H1 (cell line): ENCODE results near the gene MINPP1. TPM values are rescaled to one million over a fixed set of nuclear protein-coding genes. Genes with fewer than 3 reads are reported as not detected.

Experiments used
- CTCF ChIA-PET: fragments of 300-600 bp; sonication (Branson Sonifier 250); formaldehyde crosslinking; loops from one replicate; lab custom pipeline; 2021; ENCODE audit not compliant: partially characterized antibody; lab: Charles Lee
- POLR2A ChIA-PET: fragments of 300-600 bp; sonication (Branson Sonifier 250); formaldehyde crosslinking; loops from one replicate; lab custom pipeline; 2021; ENCODE audit warnings: inconsistent platforms; ENCODE audit not compliant: partially characterized antibody; lab: Charles Lee
- DNase-seq, 2 experiments: peaks; one replicate each; pipeline versions ENCODE4 v3.0.0 to v3.0.0-alpha.2; 2010 to 2022; ENCODE audit warnings: low spot score in 2 of 2, low read depth in 1 of 2, mixed read lengths in 1 of 2
- FAIRE-seq: peaks from 2 replicates; lab custom pipeline; 2011; peaks lifted over from hg19 to GRCh38; lab: Jason Lieb, UNC
- H2AFZ ChIP-seq: 2 replicates; pipeline ENCODE4 v1.8.1; 2012; ENCODE audit warnings: low read length, inconsistent platforms
- H2AK5ac ChIP-seq: 2 replicates; pipeline ENCODE4 v1.6.1; 2013; ENCODE audit warnings: low read depth, low read length
- H2BK120ac ChIP-seq: replicated peaks from 2 replicates; pipeline ENCODE3; 2013; ENCODE audit warnings: low read depth, low read length, inconsistent platforms
- H2BK12ac ChIP-seq: 2 replicates; pipeline ENCODE4 v1.6.1; 2013; ENCODE audit warnings: low read depth, low read length
- H2BK15ac ChIP-seq: 2 replicates; pipeline ENCODE4 v1.6.1; 2013; ENCODE audit warnings: low read length
- H2BK20ac ChIP-seq: 2 replicates; pipeline ENCODE4 v1.6.1; 2013; ENCODE audit warnings: low read length
- H2BK5ac ChIP-seq: 2 replicates; pipeline ENCODE4 v1.6.1; 2013; ENCODE audit warnings: low read depth, low read length
- H3K14ac ChIP-seq: 2 replicates; pipeline ENCODE4 v1.6.1; 2013; ENCODE audit warnings: inconsistent platforms; ENCODE audit not compliant: insufficient read length
- H3K18ac ChIP-seq: 2 replicates; pipeline ENCODE4 v1.6.1; 2013; ENCODE audit warnings: low read length; ENCODE audit errors: extremely low read depth
- H3K23ac ChIP-seq: 2 replicates; pipeline ENCODE4 v1.6.1; 2013; ENCODE audit warnings: inconsistent platforms; ENCODE audit not compliant: insufficient read length
- H3K23me2 ChIP-seq: 2 replicates; pipeline ENCODE4 v1.6.1; 2013; ENCODE audit warnings: low read depth, low read length
- H3K27ac ChIP-seq: 2 replicates; pipeline ENCODE4 v1.6.1; 2011; ENCODE audit warnings: low read depth, low read length, inconsistent platforms
- H3K27me3 ChIP-seq, 4 experiments: replicated peaks in 1 of 4; 1 replicate in 1 of 4; 2 replicates in 3 of 4; pipeline versions ENCODE4 v1.6.1 to v1.8.1; 2011 to 2013; ENCODE audit warnings: low read length in 3 of 4, mild to moderate bottlenecking in 3 of 4, inconsistent platforms in 2 of 4, mixed read lengths in 2 of 4, moderate library complexity in 1 of 4; ENCODE audit not compliant: control insufficient read depth in 3 of 4, insufficient read depth in 3 of 4; ENCODE audit errors: extremely low read depth in 1 of 4
- H3K36me3 ChIP-seq, 4 experiments: 2 replicates each; pipeline versions ENCODE4 v1.6.1 to v1.8.1; 2011 to 2013; ENCODE audit warnings: mild to moderate bottlenecking in 4 of 4, low read length in 3 of 4, moderate library complexity in 2 of 4, control low read depth in 1 of 4, inconsistent platforms in 1 of 4; ENCODE audit not compliant: insufficient read depth in 4 of 4, control insufficient read depth in 2 of 4
- H3K4ac ChIP-seq: replicated peaks from 2 replicates; pipeline ENCODE3; 2013; ENCODE audit warnings: low read length, low read depth, mixed read lengths, inconsistent platforms; ENCODE audit not compliant: insufficient read length
- H3K4me1 ChIP-seq, 4 experiments: replicated peaks in 1 of 4; 1 replicate in 1 of 4; 2 replicates in 3 of 4; pipeline versions ENCODE4 v1.6.1 to v1.8.1; 2011 to 2013; ENCODE audit warnings: low read length in 3 of 4, inconsistent platforms in 2 of 4, mixed read lengths in 1 of 4; ENCODE audit not compliant: insufficient read depth in 4 of 4, control insufficient read depth in 3 of 4
- H3K4me2 ChIP-seq, 2 experiments: 2 replicates each; pipeline versions ENCODE4 v1.6.1 to v1.8.1; 2011 to 2013; ENCODE audit warnings: low read depth in 2 of 2, low read length in 2 of 2, control low read depth in 1 of 2, inconsistent platforms in 1 of 2, mild to moderate bottlenecking in 1 of 2; ENCODE audit not compliant: insufficient read depth in 1 of 2
- H3K4me3 ChIP-seq, 4 experiments: fragments of 200-600, 300-600 bp in 1 of 4; sonication (generic), shearing (Covaris generic), sonication (Bioruptor Twin) in 1 of 4; 2 replicates each; pipeline versions ENCODE4 v1.5.1 to v1.8.1; 2011 to 2016; ENCODE audit warnings: low read length in 4 of 4, low read depth in 3 of 4, control low read depth in 2 of 4, inconsistent platforms in 2 of 4, mild to moderate bottlenecking in 2 of 4, mixed read lengths in 1 of 4, moderate library complexity in 1 of 4; ENCODE audit not compliant: insufficient read depth in 2 of 4; ENCODE audit errors: extremely low read depth in 1 of 4
- H3K56ac ChIP-seq: replicated peaks from 2 replicates; pipeline ENCODE3; 2013; ENCODE audit warnings: low read depth, mild to moderate bottlenecking, mixed read lengths, low read length, inconsistent platforms; ENCODE audit not compliant: insufficient read length
- H3K79me1 ChIP-seq: 2 replicates; pipeline ENCODE4 v1.6.1; 2013; ENCODE audit warnings: low read depth, low read length, control low read depth
- H3K79me2 ChIP-seq, 2 experiments: 2 replicates each; pipeline versions ENCODE4 v1.6.1 to v1.8.1; 2012 to 2013; ENCODE audit warnings: low read length in 2 of 2, mild to moderate bottlenecking in 2 of 2, inconsistent platforms in 1 of 2; ENCODE audit not compliant: insufficient read depth in 2 of 2, control insufficient read depth in 1 of 2
- H3K9ac ChIP-seq, 4 experiments: replicated peaks in 1 of 4; 1 replicate in 1 of 4; 2 replicates in 3 of 4; pipeline versions ENCODE4 v1.6.1 to v1.8.1; 2011 to 2013; ENCODE audit warnings: low read depth in 3 of 4, low read length in 3 of 4, control low read depth in 2 of 4, mild to moderate bottlenecking in 2 of 4, moderate library complexity in 2 of 4, inconsistent platforms in 1 of 4; ENCODE audit errors: extremely low read depth in 1 of 4
- H3K9me3 ChIP-seq, 2 experiments: 2 replicates each; pipeline versions ENCODE4 v1.6.1 to v1.8.1; 2012 to 2013; ENCODE audit warnings: mild to moderate bottlenecking in 2 of 2, moderate library complexity in 2 of 2, control low read depth in 1 of 2, inconsistent platforms in 1 of 2, low read depth in 1 of 2, low read length in 1 of 2, mixed read lengths in 1 of 2; ENCODE audit not compliant: insufficient read depth in 2 of 2
- H4K20me1 ChIP-seq, 2 experiments: replicated peaks in 1 of 2; 2 replicates each; pipeline versions ENCODE3 to v1.8.1; 2011 to 2013; ENCODE audit warnings: inconsistent platforms in 2 of 2, low read length in 2 of 2, mild to moderate bottlenecking in 1 of 2; ENCODE audit not compliant: insufficient read depth in 2 of 2, control insufficient read depth in 1 of 2
- H4K5ac ChIP-seq: 2 replicates; pipeline ENCODE4 v1.6.1; 2013; ENCODE audit warnings: low read length, low read depth, mixed read lengths, inconsistent platforms; ENCODE audit not compliant: insufficient read length
- H4K8ac ChIP-seq: 2 replicates; pipeline ENCODE4 v1.8.0; 2013; ENCODE audit warnings: mild to moderate bottlenecking, moderate library complexity, low read length, inconsistent platforms; ENCODE audit not compliant: insufficient read depth; ENCODE audit errors: extremely low read depth
- H4K91ac ChIP-seq: replicated peaks from 2 replicates; pipeline ENCODE3; 2013; ENCODE audit warnings: low read length, mixed read lengths, inconsistent platforms; ENCODE audit not compliant: insufficient read length
- CBX8 ChIP-seq: fragments of 300-800, 300-1000 bp; sonication (generic); IDR thresholded peaks from 2 replicates; pipeline ENCODE4 v1.7.1; 2016; ENCODE audit warnings: low read depth, low read length, borderline replicate concordance
- CREB1 ChIP-seq: IDR thresholded peaks from 2 replicates; pipeline ENCODE4 v1.6.1; 2012; ENCODE audit warnings: inconsistent platforms
- EGR1 ChIP-seq: IDR thresholded peaks from 2 replicates; pipeline ENCODE4 v1.6.1; 2011; ENCODE audit warnings: low read depth, low read length, borderline replicate concordance
- GABPA ChIP-seq: IDR thresholded peaks from 2 replicates; pipeline ENCODE4 v1.6.1; 2011; ENCODE audit warnings: mild to moderate bottlenecking, low read length, moderate library complexity, borderline replicate concordance; ENCODE audit not compliant: insufficient read depth
- KDM4A ChIP-seq: IDR thresholded peaks from one replicate; pipeline ENCODE4 v1.7.1; 2012; ENCODE audit warnings: low read depth, mild to moderate bottlenecking, moderate library complexity, low read length, inconsistent platforms; ENCODE audit not compliant: severe bottlenecking
- NANOG ChIP-seq: IDR thresholded peaks from 2 replicates; pipeline ENCODE4 v1.6.1; 2011; ENCODE audit warnings: low read length, low read depth, mild to moderate bottlenecking, inconsistent platforms; ENCODE audit not compliant: insufficient read depth, poor library complexity, severe bottlenecking
- NRF1 ChIP-seq: IDR thresholded peaks from 2 replicates; pipeline ENCODE4 v1.6.1; 2011; ENCODE audit warnings: mild to moderate bottlenecking, low read depth, low read length, improper control_type of control experiment
- POU5F1 ChIP-seq: IDR thresholded peaks from 2 replicates; pipeline ENCODE4 v1.6.1; 2011; ENCODE audit warnings: low read depth, mild to moderate bottlenecking, low read length, moderate library complexity
- SAP30 ChIP-seq: fragments of 300-600 bp; sonication (generic); IDR thresholded peaks from 2 replicates; pipeline ENCODE4 v1.7.1; 2012; ENCODE audit warnings: low read length, moderate library complexity, mild to moderate bottlenecking, inconsistent platforms; ENCODE audit not compliant: insufficient read depth, insufficient replicate concordance
- SP1 ChIP-seq: IDR thresholded peaks from 2 replicates; pipeline ENCODE4 v1.6.1; 2011; ENCODE audit warnings: low read depth, low read length
- SRF ChIP-seq: IDR thresholded peaks from 2 replicates; pipeline ENCODE4 v1.6.1; 2011; ENCODE audit warnings: mild to moderate bottlenecking, low read depth, low read length, moderate library complexity
- WGBS, 2 experiments: shearing (Covaris generic) in 1 of 2; methylation state at CpG; one replicate each; pipeline versions ENCODE4 v1.1.6 to v1.1.7; 2013 to 2015; ENCODE audit warnings: low lambda C conversion rate in 2 of 2, mixed read lengths in 2 of 2, inconsistent platforms in 1 of 2, low coverage in 1 of 2, missing lambda C conversion rate in 1 of 2; ENCODE audit not compliant: insufficient replicate concordance in 2 of 2, insufficient coverage in 1 of 2, insufficient read length in 1 of 2; ENCODE audit errors: extremely low coverage in 1 of 2, missing lambda C conversion rate in 1 of 2; 5-methylcytosine and 5-hydroxymethylcytosine counted together
- polyA plus RNA-seq, 7 experiments: library from polyadenylated mRNA; depleted of rRNA in 3 of 7; stranded (reverse) in 5 of 7; unstranded in 2 of 7; fragments of >200 nt in 5 of 7; fragments of 200-250 nt in 2 of 7; gene quantifications; 1 replicate in 5 of 7; 2 replicates in 1 of 7; 4 replicates in 1 of 7; pipeline versions ENCODE4 v1.2.1 to v1.2.3, GENCODE V29; 2011 to 2013; ENCODE audit warnings: missing spikeins in 2 of 7, mixed read lengths in 2 of 7
- total RNA-seq: library from RNA; stranded (reverse); fragmentation: NEBNext Ultra II Directional; extraction: Animal tissue kit (Norgen Biotek cat#: 25700); gene quantifications from 2 replicates; pipeline ENCODE4 v1.2.1, GENCODE V29; 2021

MINPP1 gene
- total and polyA plus RNA-seq, 2 of the 8 experiments (the other 6 are each of a cell fraction or from before 2014, with no cell fraction given): 13.6 to 27.2 TPM

DNA sequence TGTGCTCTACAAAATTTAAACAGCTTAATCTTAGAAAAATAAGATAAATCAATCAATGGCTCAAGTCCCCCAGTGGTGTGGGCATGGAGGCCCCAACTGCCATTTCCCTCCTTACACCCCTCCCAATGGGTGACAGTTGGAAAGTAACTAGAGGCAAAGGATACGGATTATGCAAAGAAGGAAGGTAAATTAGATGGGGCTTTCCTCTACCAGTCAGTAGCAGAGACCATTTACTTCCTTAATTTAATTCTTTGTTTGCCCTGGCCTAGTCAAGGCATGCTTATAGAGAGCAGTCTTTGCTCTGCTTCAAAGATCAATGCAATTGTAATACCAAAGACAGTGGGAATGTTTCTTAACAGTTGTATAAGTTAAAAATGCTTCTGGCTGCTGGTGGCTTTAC is 91.7 kb downstream of the MINPP1 start:
- H2BK20ac ChIP-seq: no peak overlapping the region
- no peak overlapping the region for H3K18ac ChIP-seq
- H3K23ac ChIP-seq: no peak overlapping the region
- no peaks in the 10 kb centered on the region for H3K9me3 ChIP-seq
- no peaks in the 10 kb centered on the region for H4K20me1 ChIP-seq
- H3K79me1 ChIP-seq: no peaks in the 10 kb centered on the region
- no peak overlapping the region for H2AK5ac ChIP-seq
- no peak for FAIRE-seq
- H3K23me2 ChIP-seq: no peaks in the 10 kb centered on the region
- H4K5ac ChIP-seq: no peak overlapping the region
- no peak overlapping the region for H3K4ac ChIP-seq
- no peaks in the 10 kb centered on the region for H3K36me3 ChIP-seq
- no peak overlapping the region for H3K4me2 ChIP-seq
- H3K9ac ChIP-seq: no peak overlapping the region
- no peaks in the 10 kb centered on the region for H3K79me2 ChIP-seq
- H2BK120ac ChIP-seq: no peak overlapping the region
- no peaks in the 10 kb centered on the region for H3K27me3 ChIP-seq
- H2BK5ac ChIP-seq: no peak overlapping the region
- DNase-seq: no peak
- H2BK12ac ChIP-seq: no peak overlapping the region
- H3K27ac ChIP-seq: no peak overlapping the region
- POLR2A ChIA-PET: interaction anchor here (1.3 kb wide), 1 partner anchor 8 kb away, joined by 3 read pairs; no protein-coding TSS in a partner anchor
- H4K8ac ChIP-seq: no peak overlapping the region
- no peak overlapping the region for H3K14ac ChIP-seq
- no peak overlapping the region for H2BK15ac ChIP-seq
- H2AFZ ChIP-seq: 0 out of 2 replicates have a peak overlapping the region, but pooled peaks have one; percentile 31
- CTCF ChIA-PET: interaction anchor here (0.8 to 1.8 kb wide), 2 partner anchors 64 to 69 kb away, joined by 3 to 4 read pairs; no protein-coding TSS in a partner anchor
- H4K91ac ChIP-seq: no peak overlapping the region
- H3K4me3 ChIP-seq: no peak overlapping the region
- H3K4me1 ChIP-seq: no peaks in the 10 kb centered on the region
- TF ChIP-seq CBX8 (no peak), SP1 (no peak), CREB1 (no peak), SAP30 (no peak), KDM4A (no peak), EGR1 (no peak), SRF (no peak), NRF1 (no peak), NANOG (no peak), POU5F1 (no peak), GABPA (no peak)
- WGBS, 2 experiments: 88% methylated on average over 1 of the region's 1 CpG; no CpG with 5 or more reads in 1 of the 2 experiments
- H3K56ac ChIP-seq: no peak overlapping the region
